RKO (cell line): ENCODE measurements around the gene FAHD2A.
A peak's percentile ranks its signal among the peaks of the same experiment; 100 is the strongest.
"Not testable (repeated sequence)": the region's sequence is repeated elsewhere in the genome, so short reads cannot be mapped to it uniquely, and the experiment has no call there.

Source experiments
- DNase-seq: peaks from one replicate; pipeline ENCODE4 v3.0.0-alpha.2; 2016; ENCODE audit warnings: low spot score

Gene FAHD2A

DNA sequence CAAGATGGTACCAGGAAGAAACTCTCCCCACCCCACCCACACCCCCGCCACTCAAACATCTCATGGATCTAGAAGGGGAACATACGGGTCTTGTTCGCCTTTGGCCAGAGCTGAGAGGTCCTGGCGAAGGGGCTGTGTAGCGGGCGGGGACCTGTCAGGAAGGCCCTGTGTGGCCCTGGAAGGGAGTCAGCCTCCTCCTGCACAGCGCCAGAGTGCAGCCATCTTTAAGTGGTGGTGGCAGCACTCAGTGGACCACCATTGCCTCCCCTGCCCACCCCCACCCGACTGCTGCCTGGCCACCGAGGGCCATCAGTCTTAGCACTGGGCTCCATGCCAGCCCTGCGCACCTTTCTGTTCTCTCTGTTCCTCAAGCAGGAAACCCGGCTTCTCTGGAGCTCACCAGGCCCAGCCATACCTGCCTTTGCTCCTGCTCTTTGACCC is 11.6 kb upstream of the FAHD2A start:
- DNase-seq, result no peak

- DNase-seq, result no peak
These were observed 10.7 kb upstream of the FAHD2A start for GRCh38 chr2:95391641-95392310.

GRCh38 chr2:95392320-95392719 is 10.2 kb upstream of the FAHD2A start:
- no peak for DNase-seq

- no peak for DNase-seq
These were observed 9.6 kb upstream of the FAHD2A start for GRCh38 chr2:95392730-95393455.

- no peak for DNase-seq
These were observed 8.6 kb upstream of the FAHD2A start for GRCh38 chr2:95393901-95394300.

GRCh38 chr2:95399061-95399460 is 3.4 kb upstream of the FAHD2A start:
- no peak for DNase-seq

DNA sequence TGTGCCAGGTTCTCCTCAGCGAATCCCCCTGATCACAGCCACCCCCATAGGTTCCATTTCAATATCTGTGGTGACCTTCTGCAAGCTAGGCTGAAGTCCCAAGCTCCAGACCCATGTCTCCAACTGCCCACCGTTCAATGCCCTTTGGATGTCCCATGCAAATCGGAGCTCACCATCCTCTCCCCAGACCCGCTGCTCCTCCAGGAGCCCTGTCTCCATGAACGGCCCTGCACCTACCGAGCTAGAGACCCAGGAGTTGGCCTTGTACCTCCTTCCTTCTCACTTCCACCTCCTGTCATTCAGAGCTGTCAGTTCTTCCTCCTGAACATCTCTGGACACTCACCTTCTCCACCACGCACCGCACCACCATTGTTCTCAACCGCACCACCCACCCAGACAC is 1.0 kb upstream of the FAHD2A start:
- no peak for DNase-seq

DNA sequence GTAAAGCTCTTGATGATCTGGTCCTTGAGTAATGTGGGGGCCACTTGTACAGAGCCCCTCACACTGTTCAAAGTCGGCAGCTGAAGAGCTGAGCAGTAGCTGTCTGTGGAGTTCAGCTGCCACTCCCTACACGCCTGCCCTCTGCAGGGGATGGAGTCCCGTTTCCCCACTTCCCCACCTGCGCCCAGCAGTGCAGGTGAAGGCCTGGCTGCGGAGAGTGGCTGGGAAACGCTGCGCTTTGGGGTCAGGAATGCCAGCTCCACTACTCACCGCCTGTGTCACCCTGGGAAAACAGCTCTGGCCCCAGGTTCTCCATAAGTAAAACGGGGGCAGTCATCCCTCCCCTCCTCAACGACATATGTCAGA is 521 bp upstream of the FAHD2A start:
- DNase-seq, result not testable (repeated sequence)

DNA sequence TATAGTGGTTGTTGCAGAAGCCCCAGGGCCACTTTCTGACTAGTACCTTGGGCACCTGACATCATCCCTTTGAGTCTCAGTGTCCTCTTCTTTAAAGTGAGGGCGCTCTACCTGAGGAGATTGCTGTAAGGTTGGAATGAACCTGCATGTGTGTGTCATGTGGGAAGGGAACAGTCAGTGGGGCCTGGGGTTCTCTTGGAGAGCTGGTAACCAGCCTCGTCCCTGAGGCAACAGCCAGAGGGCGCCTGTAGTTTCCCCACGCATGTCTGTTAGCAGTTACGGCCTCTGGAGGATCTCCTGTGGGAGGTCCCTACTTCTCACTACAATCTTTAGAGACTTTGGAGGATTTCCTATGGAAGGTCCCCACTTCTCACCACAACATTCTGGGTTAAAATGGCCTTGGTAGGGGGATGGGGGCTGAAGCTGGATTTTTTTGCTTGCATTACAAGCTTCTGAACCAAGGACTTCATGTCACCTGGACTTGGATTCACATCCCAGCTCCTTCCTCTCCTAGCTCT is 755 bp downstream of the FAHD2A start:
- peak; percentile 51 for DNase-seq

DNA sequence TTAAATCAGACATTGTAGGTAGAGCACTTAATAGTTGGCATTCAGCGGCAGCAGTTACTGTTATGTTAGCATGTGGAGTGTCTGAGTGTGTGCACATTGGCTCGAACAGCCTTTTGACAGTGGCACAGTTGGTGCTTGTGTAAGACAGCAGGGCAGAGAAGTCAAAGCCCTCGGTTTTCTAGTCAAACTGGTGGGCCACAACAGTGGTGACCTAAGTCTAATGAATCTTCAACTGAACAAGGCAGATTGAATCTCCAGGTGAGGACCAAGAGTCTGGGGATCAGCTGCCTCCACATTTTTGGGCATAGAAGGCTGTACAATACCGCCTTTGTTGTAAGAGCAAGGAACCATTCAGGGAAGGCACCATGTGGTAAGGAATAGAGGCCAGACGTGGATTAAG is 1.3 kb downstream of the FAHD2A start:
- DNase-seq, result not testable (repeated sequence)

GRCh38 chr2:95404676-95405075 is 2.2 kb downstream of the FAHD2A start:
- DNase-seq, result peak; percentile 12

GRCh38 chr2:95411239-95411638 is 8.7 kb downstream of the FAHD2A start:
- DNase-seq, result not testable (repeated sequence)

DNA sequence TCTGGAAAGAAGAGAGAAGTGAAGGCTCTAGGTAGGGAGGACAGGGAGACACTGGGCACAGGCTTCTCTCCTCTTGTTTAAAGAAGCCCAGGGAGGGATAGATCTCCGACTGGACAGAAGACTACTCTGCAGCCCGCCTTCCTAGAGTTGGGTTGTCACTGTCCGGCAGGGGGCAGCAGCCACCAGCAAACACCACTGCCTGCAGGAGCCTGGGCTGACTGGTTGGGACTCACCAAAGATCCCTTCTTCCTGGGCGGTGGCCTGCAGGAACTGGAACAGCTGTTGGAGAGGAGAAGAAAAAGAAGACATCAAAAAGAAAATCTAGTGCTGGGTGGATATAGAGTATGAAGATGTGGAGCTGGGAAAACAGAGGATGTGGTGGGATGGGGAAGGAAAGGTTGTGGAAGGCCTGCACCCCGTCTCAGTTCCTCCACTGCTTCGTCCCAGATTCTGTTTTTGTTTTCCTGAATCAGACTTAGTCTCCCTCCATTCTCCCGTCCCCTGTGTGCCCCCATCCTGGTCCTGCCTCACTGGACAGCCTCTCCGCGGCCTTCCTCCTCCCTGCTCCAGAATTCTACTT is 11.6 kb downstream of the FAHD2A start:
- peak; percentile 65 for DNase-seq

DNA sequence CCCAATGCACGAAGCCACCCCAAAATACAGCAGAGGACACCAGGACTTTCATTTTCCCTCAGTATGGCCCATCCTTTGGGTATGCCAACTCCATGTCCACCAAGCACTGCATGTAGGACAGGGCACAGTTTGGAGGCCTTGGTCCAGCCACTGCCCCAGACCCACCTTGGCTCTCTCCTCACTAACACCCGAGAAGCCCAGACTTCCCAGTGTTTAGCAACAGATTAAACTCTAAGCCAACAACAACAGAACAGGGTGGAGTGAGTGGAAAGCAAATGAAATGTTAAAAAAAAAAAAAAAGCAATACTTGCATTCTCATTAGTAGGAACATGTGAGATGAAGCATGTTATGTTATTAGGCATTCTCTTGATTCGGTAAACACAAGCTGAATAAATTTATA is 12.6 kb downstream of the FAHD2A start:
- not testable (repeated sequence) for DNase-seq

DNA sequence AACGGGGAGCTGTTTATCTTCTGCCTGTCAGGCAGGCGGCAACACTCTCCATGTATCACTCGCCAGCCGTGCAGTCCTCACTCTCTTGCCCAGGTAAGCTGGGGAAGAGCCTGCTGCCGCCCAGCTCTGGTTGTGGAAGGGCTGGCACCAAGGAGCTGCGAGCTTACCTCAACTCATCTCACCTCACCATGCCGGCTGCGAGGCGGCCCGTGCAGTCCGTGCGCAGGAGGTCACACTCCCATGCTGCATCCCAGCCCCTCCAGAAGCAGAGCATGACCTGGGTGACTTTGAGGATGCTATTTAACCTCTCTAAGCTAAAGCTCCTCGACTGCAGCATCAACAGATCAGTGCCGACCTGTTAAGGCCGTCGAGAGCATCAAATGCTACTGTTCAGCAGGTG is 13.1 kb downstream of the FAHD2A start:
- not testable (repeated sequence) for DNase-seq

- not testable (repeated sequence) for DNase-seq
These were observed 24.8 kb downstream of the FAHD2A start for GRCh38 chr2:95427196-95427867.

DNA sequence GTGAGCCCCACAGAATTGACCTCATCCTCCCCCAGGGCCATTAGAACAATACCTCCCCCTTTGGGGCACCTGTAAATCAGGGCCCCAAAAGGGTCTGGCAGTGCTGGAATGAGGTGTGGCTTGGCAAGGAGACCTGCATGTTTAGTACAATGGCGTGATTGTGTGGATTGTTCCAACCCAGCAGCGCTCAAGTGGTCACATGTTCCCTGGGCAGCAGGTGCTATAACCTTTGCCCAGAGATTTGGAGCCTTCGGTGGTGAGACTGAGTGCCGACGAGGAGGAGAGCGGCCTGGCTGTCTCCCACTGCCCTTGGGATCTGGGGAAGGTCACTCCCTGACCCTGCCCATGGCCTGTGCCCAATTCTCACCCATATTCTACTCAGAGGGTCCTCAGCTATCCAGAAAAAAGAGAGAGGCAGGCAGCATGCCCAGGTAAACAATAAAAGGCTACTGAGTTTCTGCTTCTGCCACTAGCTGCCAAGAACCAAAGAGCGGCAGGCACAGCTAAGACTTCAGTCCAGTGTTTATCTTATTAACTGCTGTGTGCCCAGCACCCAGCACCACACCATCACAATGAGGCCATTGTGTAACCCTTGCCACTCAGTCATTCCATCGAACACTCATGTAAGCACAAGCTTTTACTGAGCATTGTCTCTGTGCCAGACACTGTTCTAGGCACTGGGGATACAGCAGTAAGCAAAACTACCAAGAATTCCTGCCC is 27.4 kb downstream of the FAHD2A start:
- not testable (repeated sequence) for DNase-seq

DNA sequence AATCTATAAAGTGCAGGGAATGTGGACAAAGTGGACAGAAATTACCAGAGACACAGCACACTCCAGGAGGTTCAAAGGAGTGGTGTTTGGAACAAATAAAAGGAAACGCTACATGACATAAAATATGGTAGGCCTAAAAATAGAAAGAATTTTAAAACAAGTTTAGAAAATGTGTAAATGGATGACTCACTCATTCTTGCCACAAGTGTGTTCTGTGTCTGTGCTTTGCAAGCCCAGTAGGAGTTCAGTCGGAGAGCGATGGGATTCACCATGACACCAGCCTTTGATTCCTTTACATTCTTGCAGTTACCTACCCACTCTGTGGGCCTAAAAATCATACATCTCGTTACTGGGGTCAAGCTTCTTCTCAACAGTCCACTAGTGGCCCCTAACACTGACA is 30.9 kb downstream of the FAHD2A start:
- DNase-seq, result not testable (repeated sequence)

DNA sequence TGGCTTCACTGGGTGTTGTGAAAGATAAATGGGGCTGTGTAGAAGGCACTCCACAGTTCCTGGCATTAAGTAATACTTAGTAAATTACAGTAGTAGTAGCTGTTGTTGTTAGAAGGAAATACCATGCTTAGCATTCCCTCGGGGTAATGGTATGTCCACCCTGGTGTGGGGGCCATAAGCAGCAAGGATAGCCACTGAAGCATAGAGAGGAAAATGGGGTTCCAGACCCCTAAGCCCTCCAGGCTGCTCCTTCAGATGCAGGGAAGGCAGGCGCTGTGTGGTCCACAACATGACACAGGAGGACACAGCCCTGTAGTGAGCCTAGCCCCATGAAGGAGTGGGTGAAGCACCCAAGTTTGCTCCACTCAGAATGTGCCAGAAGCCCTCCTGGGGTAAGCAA is 31.5 kb downstream of the FAHD2A start:
- DNase-seq, result not testable (repeated sequence)

- DNase-seq, result not testable (repeated sequence)
These were observed 32.1 kb downstream of the FAHD2A start for GRCh38 chr2:95434507-95435076.

- DNase-seq, result not testable (repeated sequence)
These were observed 32.8 kb downstream of the FAHD2A start for GRCh38 chr2:95435162-95435871.
